ENCODE measurements around the gene LAMA1.
"Not testable (repeated sequence)": the region's sequence is repeated elsewhere in the genome, so short reads cannot be mapped to it uniquely, and the experiment has no call there.

Gene LAMA1

GRCh38 chr18:6947338-6948030 lies 170.1 kb downstream of the LAMA1 start:
- DNase-seq (ENCODE audit: low read depth): no peak

DNA sequence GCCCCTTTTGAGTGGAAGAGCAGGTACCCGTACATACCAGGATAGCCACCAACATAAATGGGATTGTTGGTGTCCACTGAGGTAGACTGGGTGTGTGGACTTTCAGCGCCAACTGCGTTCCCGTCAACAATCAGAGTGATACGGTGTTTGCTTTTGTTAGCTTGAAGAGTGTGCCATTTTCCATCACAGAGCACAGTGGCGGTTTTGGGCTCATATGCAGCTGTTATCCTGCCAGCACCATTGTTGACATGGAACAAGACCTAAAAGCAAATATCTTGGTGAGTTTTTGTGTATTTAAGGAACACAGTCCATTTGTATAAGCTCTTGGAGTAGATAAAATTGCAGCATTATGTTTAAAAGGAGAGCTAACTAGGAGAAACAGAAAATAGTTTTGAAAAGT lies 174.5 kb downstream of the LAMA1 start:
- no peak for DNase-seq (ENCODE audit: low read depth)

- no peak for DNase-seq (ENCODE audit: low read depth)
Measured at GRCh38 chr18:6942742-6943141, 174.9 kb downstream of the LAMA1 start.

- no peak for DNase-seq (ENCODE audit: low read depth)
Measured at GRCh38 chr18:6941996-6942395, 175.6 kb downstream of the LAMA1 start.

DNA sequence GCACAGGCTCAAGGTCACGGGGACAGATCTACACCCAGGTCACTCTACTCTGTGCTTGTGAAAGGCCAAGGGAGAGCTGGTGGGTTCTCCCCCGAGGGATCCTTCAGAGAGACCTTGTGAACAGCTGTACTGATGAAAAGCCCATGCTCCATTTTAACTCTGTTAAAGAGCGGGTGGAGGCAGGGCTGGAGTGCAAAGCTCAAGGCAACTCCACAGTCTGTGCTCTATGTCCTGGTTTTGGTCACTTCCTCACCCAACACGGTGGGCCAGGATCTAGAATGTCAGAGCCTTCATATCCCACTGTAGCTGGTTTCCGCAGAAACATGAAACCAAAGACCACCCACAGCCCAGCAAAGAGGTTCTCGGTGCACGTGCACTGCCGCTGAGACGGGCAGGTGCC lies 177.1 kb downstream of the LAMA1 start:
- no peak for DNase-seq (ENCODE audit: low read depth)

GRCh38 chr18:6939972-6940371 lies 177.6 kb downstream of the LAMA1 start:
- DNase-seq (ENCODE audit: low read depth): no peak

DNA sequence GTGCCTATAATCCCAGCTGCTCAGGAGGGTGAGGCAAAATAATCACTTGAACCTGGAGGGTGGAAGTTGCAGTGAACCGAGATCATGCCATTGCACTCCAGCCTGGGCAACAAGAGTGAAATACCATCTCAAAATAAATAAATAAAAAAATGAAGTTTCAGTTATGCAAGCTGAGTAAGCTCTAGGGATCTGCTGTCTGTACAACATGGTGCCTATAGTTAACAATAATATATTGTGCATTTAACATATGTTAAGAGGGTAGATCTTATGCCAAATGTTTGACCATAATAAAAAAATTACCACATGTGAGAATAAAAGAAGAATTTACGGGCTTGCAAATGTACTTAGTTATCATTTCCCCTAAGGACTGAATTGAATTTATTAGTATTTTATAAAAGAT lies 179.2 kb downstream of the LAMA1 start:
- not testable (repeated sequence) for DNase-seq (ENCODE audit: low read depth)

DNA sequence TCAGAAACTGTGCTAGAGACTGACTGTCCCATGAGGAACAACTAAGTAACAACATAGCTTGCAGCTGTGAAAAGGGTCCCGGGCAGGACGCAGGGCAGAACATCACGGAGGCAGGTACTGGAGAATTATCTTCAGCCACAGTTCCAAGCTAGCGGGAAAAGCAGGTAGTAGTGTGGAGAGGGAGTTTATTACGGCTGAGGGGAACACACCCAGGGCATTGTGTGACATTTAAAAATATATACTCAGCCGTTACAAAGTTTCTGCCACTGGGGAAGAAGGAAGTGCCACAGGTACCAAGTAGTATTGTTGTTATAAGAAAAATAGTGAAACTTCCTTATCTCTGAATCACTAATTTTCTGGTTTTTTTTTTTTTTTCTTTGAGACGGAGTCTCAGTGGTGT lies 179.6 kb downstream of the LAMA1 start:
- DNase-seq (ENCODE audit: low read depth): no peak

GRCh38 chr18:6934859-6935258 lies 182.7 kb downstream of the LAMA1 start:
- no peak for DNase-seq (ENCODE audit: low read depth)

DNA sequence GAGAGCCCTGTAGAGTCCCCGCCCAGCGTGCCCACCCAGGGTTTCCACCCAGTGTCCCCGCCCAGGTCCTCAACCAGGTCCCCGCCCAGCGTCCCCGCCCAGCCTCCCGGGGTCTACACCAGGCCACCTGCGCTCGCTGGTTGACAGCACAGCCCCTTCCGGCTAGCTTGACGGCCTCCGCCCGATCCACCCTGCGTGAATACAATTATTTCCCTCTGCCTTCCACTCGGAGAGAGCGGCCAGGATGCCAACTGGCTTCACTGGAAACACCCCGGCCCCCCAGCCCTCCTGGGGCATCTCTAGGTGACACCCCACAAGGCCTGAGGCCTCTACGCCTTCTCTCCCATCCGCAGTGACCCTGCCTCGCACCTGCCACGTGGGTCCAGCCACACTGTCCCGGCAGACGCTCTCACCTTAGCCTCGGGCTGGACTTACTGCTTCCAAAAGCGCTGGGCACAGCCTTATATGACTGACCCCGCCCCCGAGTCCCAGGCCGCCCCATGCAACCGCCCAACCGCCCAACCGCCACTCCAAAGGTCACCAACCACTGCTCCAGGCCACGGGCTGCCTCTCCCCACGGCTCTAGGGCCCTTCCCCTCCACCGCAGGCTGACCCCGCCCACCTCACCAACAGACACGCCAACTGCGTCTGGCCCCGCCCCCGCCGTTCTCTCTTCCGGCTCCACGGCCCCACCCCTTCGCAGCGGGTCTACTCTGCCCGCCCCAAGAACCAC lies 188.1 kb downstream of the LAMA1 start:
- DNase-seq (ENCODE audit: low read depth): no peak

DNA sequence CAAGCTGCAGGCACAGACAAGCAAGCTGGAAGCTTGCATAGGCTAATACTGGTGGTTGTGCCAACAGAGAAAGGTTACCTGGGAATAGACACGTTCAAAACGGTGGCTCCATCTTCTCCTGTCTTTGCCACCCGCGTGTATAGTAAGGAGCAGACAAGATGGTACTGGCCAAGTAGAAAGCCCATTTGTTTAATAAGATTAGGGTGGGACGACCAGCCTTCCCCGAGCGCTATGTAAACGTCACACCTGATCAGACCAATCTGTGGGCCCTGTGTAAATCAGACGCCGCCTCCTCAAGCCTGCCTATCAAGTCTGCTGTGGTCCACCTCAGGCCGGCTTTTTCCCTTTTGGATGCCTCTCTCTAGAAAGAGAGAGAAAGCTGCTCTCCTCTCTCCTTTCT lies 189.2 kb downstream of the LAMA1 start:
- DNase-seq (ENCODE audit: low read depth): no peak

GRCh38 chr18:6927153-6927552 lies 190.4 kb downstream of the LAMA1 start:
- DNase-seq (ENCODE audit: low read depth): no peak

DNA sequence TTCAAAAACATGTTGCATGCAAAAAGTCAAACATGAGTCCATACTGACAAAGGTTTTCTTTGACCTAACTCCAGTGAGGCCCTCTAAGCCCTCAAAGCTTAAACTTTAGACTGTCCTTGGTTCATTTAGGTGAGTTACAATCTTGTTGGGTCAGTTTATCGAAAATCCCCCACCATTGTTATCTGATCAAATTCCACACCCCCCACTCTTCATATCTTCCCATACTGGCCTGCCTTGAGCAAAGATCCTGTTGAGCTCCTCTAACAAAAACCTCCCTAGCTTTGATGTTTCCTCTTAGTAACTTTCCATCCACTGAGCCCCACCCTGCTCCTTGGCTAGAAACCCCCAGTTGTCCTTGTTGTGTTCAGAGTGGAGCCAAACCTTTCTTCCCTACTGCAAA lies 194.4 kb downstream of the LAMA1 start:
- DNase-seq (ENCODE audit: low read depth): no peak

GRCh38 chr18:6921571-6921970 lies 196.0 kb downstream of the LAMA1 start:
- DNase-seq (ENCODE audit: low read depth): no peak

- DNase-seq (ENCODE audit: low read depth): no peak
Measured at GRCh38 chr18:6920099-6920955, 197.3 kb downstream of the LAMA1 start.

DNA sequence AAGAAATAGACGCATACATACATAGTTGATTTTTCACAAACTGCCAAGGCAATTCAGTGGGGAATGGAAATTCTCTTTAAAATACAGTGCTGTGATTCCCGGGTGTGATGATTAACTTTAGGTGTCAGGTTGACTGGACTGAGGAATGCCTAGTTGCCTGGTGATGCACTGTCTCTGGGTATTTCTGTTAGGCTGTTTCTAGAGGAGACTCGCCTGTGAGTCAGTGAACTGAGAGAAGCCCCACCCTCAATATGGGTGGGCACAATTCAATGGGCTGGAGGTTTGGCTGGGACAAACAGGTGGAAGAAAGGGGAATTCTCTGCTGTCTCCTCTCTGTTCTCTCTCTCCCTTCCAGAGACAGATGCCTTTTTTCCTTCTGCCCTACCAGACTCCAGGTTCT lies 200.5 kb downstream of the LAMA1 start:
- DNase-seq (ENCODE audit: low read depth): no peak

DNA sequence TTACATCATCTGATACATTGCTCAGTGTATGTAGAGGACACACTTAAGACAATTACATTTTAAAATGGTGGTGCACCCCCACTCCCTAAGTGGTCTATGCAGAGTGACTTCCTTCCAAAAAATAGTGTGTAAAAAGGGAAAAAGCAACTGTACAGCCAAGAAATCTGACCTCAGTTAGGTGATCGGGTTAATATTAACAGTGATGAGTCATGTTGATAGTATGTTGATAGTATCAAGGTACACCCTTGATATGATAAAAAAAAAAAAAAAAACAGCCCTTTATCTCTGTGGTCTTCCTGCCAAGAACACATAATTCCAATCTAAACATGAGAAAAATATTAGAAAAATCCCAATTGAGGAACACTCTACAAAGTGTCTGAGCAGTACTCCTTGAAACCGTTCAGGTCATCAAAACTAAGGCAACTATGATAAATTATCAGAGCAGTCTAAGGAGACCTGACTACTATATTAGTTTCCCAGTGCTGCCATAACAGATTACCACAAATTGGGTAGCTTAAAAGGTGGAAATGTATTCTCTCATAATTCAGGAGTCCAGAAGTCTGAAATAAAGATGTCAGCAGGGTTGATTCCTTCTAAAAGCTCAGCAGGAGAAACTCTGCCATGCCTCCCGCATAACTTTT lies 216.2 kb downstream of the LAMA1 start:
- DNase-seq (ENCODE audit: low read depth): no peak

- no peak for DNase-seq (ENCODE audit: low read depth)
Measured at GRCh38 chr18:6891788-6892187, 225.8 kb downstream of the LAMA1 start.

All from T-helper 22 cell (primary cell).